Right lobe of liver (tissue), 6 donors: ENCODE measurements around the gene B3GNT8. TPM values are rescaled to one million over a fixed set of nuclear protein-coding genes. Genes with fewer than 3 reads are reported as not detected.

Experiments
- ATAC-seq, 4 donors: fragments of 200-7000 bp; cut with Tn5 transposase; one replicate each; pipeline ENCODE4 v1.9.1; 2020; ENCODE audit warnings: mild to moderate bottlenecking in 4 of 4, moderate library complexity in 4 of 4
- DNase-seq, 3 donors: peaks; one replicate each; pipeline ENCODE4 v3.0.0-alpha.2; 2020
- H3K27ac ChIP-seq, 3 donors: fragments of 200-600 bp; one replicate each; pipeline ENCODE4 v1.8.0; 2022
- H3K27me3 ChIP-seq, 2 donors: fragments of 200-600 bp; one replicate each; pipeline ENCODE4 v1.8.0; 2022
- H3K36me3 ChIP-seq, 4 donors: fragments of 200-600 bp; sonication (generic) in 1 of 4; one replicate each; pipeline versions ENCODE4 v1.5.1 to v1.8.0; 2017 to 2022; ENCODE audit warnings: control low read depth in 1 of 4
- H3K4me1 ChIP-seq, 4 donors: fragments of 200-600 bp; sonication (generic) in 1 of 4; one replicate each; pipeline versions ENCODE4 v1.5.1 to v1.8.0; 2017 to 2022; ENCODE audit warnings: control low read depth in 1 of 4
- H3K4me3 ChIP-seq, 3 donors: fragments of 200-600 bp; one replicate each; pipeline ENCODE4 v1.8.0; 2022
- H3K9me3 ChIP-seq, 4 donors: fragments of 200-600 bp; sonication (generic) in 1 of 4; one replicate each; pipeline versions ENCODE4 v1.5.1 to v1.8.0; 2017 to 2022; ENCODE audit warnings: control low read depth in 1 of 4
- POLR2A ChIP-seq: fragments of 450-650 bp; IDR thresholded peaks from one replicate; pipeline ENCODE4 v1.6.1; 2017; ENCODE audit warnings: antibody characterized with exemption, mild to moderate bottlenecking
- WGBS: methylation state at CpG from one replicate; pipeline ENCODE4 v1.1.6; 2018; ENCODE audit warnings: low coverage, low lambda C conversion rate; ENCODE audit not compliant: insufficient coverage; ENCODE audit errors: missing lambda C conversion rate; 5-methylcytosine and 5-hydroxymethylcytosine counted together
- intact Hi-C, 2 donors: fragments of 100-400 bp; cut with DNase I; formaldehyde crosslinking; loops; one replicate each; pipeline versions ENCODE4 v1.11.2 to v1.14.1; 2022
- total RNA-seq, 6 experiments: library from RNA; depleted of rRNA in 2 of 6; stranded (reverse); fragments of >200 nt in 2 of 6; fragmentation: NEBNext Ultra II Directional in 3 of 6; extraction: Animal tissue kit (Norgen Biotek cat#: 25700) in 3 of 6; gene quantifications; one replicate each; pipeline versions ENCODE4 v1.1.0 to v1.2.4, GENCODE V29; 2016 to 2023
- TF ChIP-seq, protein P1 (sequence below), 4 donors: fragments of 200-600 bp in 3 of 4; fragments of 450-650 bp in 1 of 4; IDR thresholded peaks; one replicate each; pipeline versions ENCODE4 v1.5.1 to v1.8.0; 2016 to 2022; ENCODE audit warnings: antibody characterized with exemption in 4 of 4, mild to moderate bottlenecking in 2 of 4
- donor health status: DM: no; HTN: yes; CAD: no.
- donor health status: DM: no; HTN: no; CAD: no.
- donor health status: DM: no; HTN: no; CAD: no.
- donor health status: DM: no; HTN: yes; CAD: no.
- donor health status: DM: no; HTN: yes; CAD: no.

Gene B3GNT8
- total RNA-seq, 6 experiments from 2014 or later: 0.50 to 1.2 (median 0.63) TPM

DNA sequence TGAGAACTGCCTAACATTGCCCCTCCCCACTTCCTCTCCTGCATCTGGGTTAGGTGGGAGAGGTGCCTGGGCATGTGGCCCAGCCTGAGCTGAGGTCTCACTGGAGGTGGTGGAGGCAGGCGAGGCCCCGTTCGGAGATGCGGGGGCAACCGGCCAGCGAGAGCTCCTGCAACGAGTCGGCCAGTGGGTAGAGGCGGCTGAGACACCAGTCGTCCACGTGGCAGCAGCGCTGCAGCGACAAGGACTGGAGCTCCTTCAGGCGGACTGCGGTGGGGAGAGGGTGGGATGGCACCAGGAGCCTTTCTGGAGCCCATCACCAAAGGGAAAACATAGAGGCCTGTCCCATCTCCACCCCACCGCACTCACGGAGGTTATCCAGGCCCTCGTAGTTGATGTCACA is 6.0 kb upstream of the B3GNT8 start:
- H3K27me3 ChIP-seq: no peaks in the 10 kb centered on the region
- ATAC-seq: no peak
- WGBS: no CpG with 5 or more reads among the region's 18 CpGs
- TF ChIP-seq, protein P1, sequence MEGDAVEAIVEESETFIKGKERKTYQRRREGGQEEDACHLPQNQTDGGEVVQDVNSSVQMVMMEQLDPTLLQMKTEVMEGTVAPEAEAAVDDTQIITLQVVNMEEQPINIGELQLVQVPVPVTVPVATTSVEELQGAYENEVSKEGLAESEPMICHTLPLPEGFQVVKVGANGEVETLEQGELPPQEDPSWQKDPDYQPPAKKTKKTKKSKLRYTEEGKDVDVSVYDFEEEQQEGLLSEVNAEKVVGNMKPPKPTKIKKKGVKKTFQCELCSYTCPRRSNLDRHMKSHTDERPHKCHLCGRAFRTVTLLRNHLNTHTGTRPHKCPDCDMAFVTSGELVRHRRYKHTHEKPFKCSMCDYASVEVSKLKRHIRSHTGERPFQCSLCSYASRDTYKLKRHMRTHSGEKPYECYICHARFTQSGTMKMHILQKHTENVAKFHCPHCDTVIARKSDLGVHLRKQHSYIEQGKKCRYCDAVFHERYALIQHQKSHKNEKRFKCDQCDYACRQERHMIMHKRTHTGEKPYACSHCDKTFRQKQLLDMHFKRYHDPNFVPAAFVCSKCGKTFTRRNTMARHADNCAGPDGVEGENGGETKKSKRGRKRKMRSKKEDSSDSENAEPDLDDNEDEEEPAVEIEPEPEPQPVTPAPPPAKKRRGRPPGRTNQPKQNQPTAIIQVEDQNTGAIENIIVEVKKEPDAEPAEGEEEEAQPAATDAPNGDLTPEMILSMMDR (IDR thresholded peaks at IDR 0.05): no peak
- no peak for TF ChIP-seq POLR2A
- H3K27ac ChIP-seq: no peak overlapping the region
- intact Hi-C loops: no loop called here
- no peak overlapping the region for H3K4me3 ChIP-seq
- H3K36me3 ChIP-seq: no peaks in the 10 kb centered on the region
- peaks cover 0 to 15% (median 5%) of the 10 kb centered on the region in 4 donors for H3K4me1 ChIP-seq
- peak in 1 of 3 donors; percentile 16 for DNase-seq
- H3K9me3 ChIP-seq: no peaks in the 10 kb centered on the region

DNA sequence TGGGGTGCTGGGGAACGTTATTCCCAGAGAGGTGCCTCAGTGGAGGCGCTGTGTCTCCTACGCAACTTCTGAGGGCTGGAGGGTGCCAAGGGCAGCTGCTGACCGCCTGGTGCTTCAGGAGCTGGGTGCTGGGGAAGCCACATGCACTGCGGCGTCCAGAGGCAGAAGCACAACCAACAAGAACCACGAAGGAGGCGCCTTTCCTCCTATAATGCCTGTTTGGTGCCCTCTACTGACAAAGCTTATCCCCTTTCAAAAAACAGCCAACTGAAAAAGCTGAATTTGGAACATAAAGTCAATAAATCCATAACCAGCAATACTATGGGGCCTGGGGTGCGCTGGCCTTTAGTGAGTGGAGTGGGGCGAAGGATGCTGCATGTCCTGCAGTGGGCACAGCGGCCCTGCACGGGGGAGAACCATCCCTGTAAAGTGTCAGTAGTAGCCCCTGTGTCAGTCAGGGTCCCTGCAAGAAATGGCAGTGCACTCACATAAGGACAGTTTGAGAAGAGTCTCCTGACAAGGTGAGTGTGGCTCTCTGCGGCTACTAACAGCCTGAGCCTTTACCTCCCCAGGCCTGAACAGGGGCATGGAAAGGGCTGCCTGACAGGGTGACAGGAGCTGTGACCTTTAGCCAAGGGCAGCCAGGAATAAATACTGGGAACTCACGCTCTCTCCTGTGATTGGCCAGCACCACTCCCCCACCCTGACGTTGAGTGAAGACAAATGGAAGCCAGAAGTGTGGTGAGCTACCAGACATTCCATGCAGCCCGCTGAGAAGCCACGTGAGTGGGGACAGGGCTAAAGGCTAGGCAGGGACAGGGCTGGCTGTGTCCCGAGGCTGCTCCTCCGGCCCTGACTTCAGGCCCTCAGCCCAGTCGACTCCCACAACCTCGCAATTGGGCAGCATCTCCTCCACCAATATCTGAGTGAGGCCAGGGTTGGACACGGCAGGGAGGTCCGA is 4.5 kb upstream of the B3GNT8 start:
- intact Hi-C loops: no loop called here
- H3K27me3 ChIP-seq: no peaks in the 10 kb centered on the region
- WGBS: 45% methylated on average over 16 of the region's 23 CpGs
- no peak overlapping the region for H3K4me3 ChIP-seq
- peak overlapping the region; percentile 33 to 69 (median 60) for H3K27ac ChIP-seq
- peaks cover 0 to 15% (median 5%) of the 10 kb centered on the region in 4 donors for H3K4me1 ChIP-seq
- TF ChIP-seq, protein P1 (IDR thresholded peaks at IDR 0.05): peak; percentile 35 to 56 (median 48)
- TF ChIP-seq POLR2A: peak; percentile 23
- DNase-seq: peak; percentile 71 to 89 (median 81)
- H3K9me3 ChIP-seq: no peaks in the 10 kb centered on the region
- peak; percentile 81 to 87 (median 84) for ATAC-seq
- H3K36me3 ChIP-seq: no peaks in the 10 kb centered on the region

DNA sequence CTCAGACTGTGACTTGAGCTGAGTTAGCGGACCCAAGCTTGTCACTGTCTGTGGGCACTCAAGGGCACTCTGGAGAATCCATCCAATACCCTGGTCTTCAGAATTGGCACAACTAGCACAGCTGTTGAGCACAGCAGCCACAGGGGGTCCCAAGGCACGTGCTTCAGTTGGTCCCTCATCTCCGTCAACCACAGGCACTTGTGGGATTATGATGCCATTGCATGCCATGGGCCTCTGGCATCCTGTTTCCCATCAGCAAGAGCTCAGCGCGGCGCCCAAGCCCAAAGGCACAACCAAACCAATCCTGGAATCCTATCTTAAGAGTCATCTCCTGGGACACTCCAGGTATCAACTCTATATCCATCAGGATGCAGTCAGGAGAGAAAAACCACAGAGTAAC is 3.7 kb upstream of the B3GNT8 start:
- Histone ChIP-seq H3K27me3 (no peaks in the 10 kb centered on the region), H3K27ac (peak overlapping the region in 1 of 3 donors; percentile 69), H3K36me3 (no peaks in the 10 kb centered on the region), H3K9me3 (no peaks in the 10 kb centered on the region), H3K4me1 (peaks cover 0 to 15% (median 5%) of the 10 kb centered on the region in 4 donors), H3K4me3 (no peak overlapping the region)
- no peak for TF ChIP-seq POLR2A
- TF ChIP-seq, protein P1 (IDR thresholded peaks at IDR 0.05): no peak
- 100% methylated on average over 2 of the region's 6 CpGs for WGBS
- intact Hi-C loops: no loop called here
- ATAC-seq (no peak), DNase-seq (no peak)

DNA sequence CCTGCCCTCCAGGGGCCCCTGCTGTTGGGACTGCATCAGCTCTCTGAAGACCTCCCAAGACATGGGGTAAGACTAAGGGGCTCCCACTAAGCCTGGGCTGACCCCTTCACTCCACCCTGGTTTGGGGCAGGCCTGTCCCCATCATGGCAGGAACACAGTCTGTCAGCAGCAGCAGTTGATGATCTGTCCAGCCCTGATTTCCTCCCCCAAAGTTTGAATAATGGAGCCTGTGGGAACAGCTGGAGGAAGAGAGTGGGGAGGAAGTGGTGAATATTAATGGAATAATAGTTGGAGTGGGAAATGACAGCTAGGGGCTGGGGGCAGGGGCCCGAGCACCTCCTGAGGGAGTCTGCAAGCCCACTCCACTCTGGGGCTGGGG is 1.3 kb upstream of the B3GNT8 start:
- TF ChIP-seq POLR2A: no peak
- TF ChIP-seq, protein P1 (IDR thresholded peaks at IDR 0.05): no peak
- ATAC-seq (no peak), DNase-seq (no peak)
- intact Hi-C loops: no loop called here
- Histone ChIP-seq H3K4me3 (no peak overlapping the region), H3K27me3 (no peaks in the 10 kb centered on the region), H3K9me3 (no peaks in the 10 kb centered on the region), H3K27ac (no peak overlapping the region), H3K36me3 (peaks cover 0 to 18% (median 0%) of the 10 kb centered on the region in 4 donors), H3K4me1 (peaks cover 0 to 15% (median 5%) of the 10 kb centered on the region in 4 donors)
- WGBS: 33% methylated on average over 1 of the region's 1 CpG
